H9 (cell line): ENCODE results near the gene HNF1B. TPM values are rescaled to one million over a fixed set of nuclear protein-coding genes. Genes with fewer than 3 reads are reported as not detected.

Experiments used
- DNase-seq: peaks from one replicate; pipeline ENCODE4 v3.0.0-alpha.2; 2017
- H2AFZ ChIP-seq: one replicate; pipeline ENCODE4 v1.6.1; 2013; ENCODE audit warnings: mild to moderate bottlenecking, low read length, control low read depth, moderate library complexity
- H2AK5ac ChIP-seq: 2 replicates; pipeline ENCODE4 v1.6.1; 2013; ENCODE audit warnings: low read length, control low read depth, mixed read lengths; ENCODE audit not compliant: insufficient read length
- H2BK120ac ChIP-seq: one replicate; pipeline ENCODE4 v1.6.1; 2013; ENCODE audit warnings: low read depth, mild to moderate bottlenecking, low read length, control low read depth, inconsistent platforms; ENCODE audit not compliant: poor library complexity, severe bottlenecking
- H2BK12ac ChIP-seq: 2 replicates; pipeline ENCODE4 v1.6.1; 2013; ENCODE audit warnings: low read length, control low read depth, mixed read lengths, low read depth; ENCODE audit not compliant: insufficient read length
- H2BK15ac ChIP-seq: 2 replicates; pipeline ENCODE4 v1.6.1; 2013; ENCODE audit warnings: low read depth, low read length, control low read depth
- H2BK20ac ChIP-seq: one replicate; pipeline ENCODE4 v1.6.1; 2013; ENCODE audit warnings: low read depth, mild to moderate bottlenecking, low read length, control low read depth, inconsistent platforms; ENCODE audit not compliant: poor library complexity, severe bottlenecking
- H2BK5ac ChIP-seq: 2 replicates; pipeline ENCODE4 v1.6.1; 2013; ENCODE audit warnings: low read length, control low read depth, mixed read lengths; ENCODE audit not compliant: insufficient read length
- H3K14ac ChIP-seq: 2 replicates; pipeline ENCODE4 v1.6.1; 2013; ENCODE audit warnings: low read length, control low read depth; ENCODE audit not compliant: insufficient read depth
- H3K18ac ChIP-seq: 2 replicates; pipeline ENCODE4 v1.6.1; 2013; ENCODE audit warnings: low read depth, mild to moderate bottlenecking, mixed read lengths, low read length, control low read depth; ENCODE audit not compliant: insufficient read length
- H3K23ac ChIP-seq: 2 replicates; pipeline ENCODE4 v1.6.1; 2013; ENCODE audit warnings: low read length, control low read depth, mixed read lengths, low read depth; ENCODE audit not compliant: insufficient read length
- H3K23me2 ChIP-seq: 2 replicates; pipeline ENCODE4 v1.6.1; 2013; ENCODE audit warnings: low read depth, mild to moderate bottlenecking, mixed read lengths, low read length, control low read depth; ENCODE audit not compliant: insufficient read length, poor library complexity, severe bottlenecking
- H3K27ac ChIP-seq: 2 replicates; pipeline ENCODE4 v1.5.1; 2013; ENCODE audit warnings: low read length, control low read depth, mixed read lengths, low read depth; ENCODE audit not compliant: insufficient read length
- H3K27me3 ChIP-seq: 2 replicates; pipeline ENCODE4 v1.6.1; 2013; ENCODE audit warnings: low read length, control low read depth, inconsistent platforms; ENCODE audit not compliant: insufficient read depth
- H3K4ac ChIP-seq: 2 replicates; pipeline ENCODE4 v1.6.1; 2013; ENCODE audit warnings: low read depth, mild to moderate bottlenecking, control low read depth, inconsistent platforms, low read length, moderate library complexity
- H3K4me1 ChIP-seq: 2 replicates; pipeline ENCODE4 v1.6.1; 2013; ENCODE audit warnings: low read length, control low read depth, inconsistent platforms; ENCODE audit not compliant: insufficient read depth
- H3K4me2 ChIP-seq: 2 replicates; pipeline ENCODE4 v1.6.1; 2013; ENCODE audit warnings: low read length, control low read depth, mixed read lengths; ENCODE audit not compliant: insufficient read length, insufficient read depth
- H3K56ac ChIP-seq: 2 replicates; pipeline ENCODE4 v1.6.1; 2013; ENCODE audit warnings: low read depth, mild to moderate bottlenecking, mixed read lengths, low read length, control low read depth; ENCODE audit not compliant: insufficient read length
- H3K79me1 ChIP-seq: 2 replicates; pipeline ENCODE4 v1.6.1; 2013; ENCODE audit warnings: low read depth, mild to moderate bottlenecking, moderate library complexity, low read length, control low read depth, inconsistent platforms; ENCODE audit not compliant: insufficient read depth, poor library complexity, severe bottlenecking
- H3K79me2 ChIP-seq: 2 replicates; pipeline ENCODE4 v1.6.1; 2013; ENCODE audit warnings: low read length, control low read depth, inconsistent platforms; ENCODE audit not compliant: insufficient read depth
- H3K9ac ChIP-seq: 2 replicates; pipeline ENCODE4 v1.6.1; 2013; ENCODE audit warnings: low read length, control low read depth, mixed read lengths; ENCODE audit not compliant: insufficient read length; ENCODE audit errors: extremely low read depth
- H3K9me3 ChIP-seq: one replicate; pipeline ENCODE4 v1.6.1; 2013; ENCODE audit warnings: low read depth, low read length, inconsistent platforms; ENCODE audit not compliant: control insufficient read depth
- H3T11ph ChIP-seq: one replicate; pipeline ENCODE4 v1.6.1; 2013; ENCODE audit warnings: mild to moderate bottlenecking, low read length, control low read depth, inconsistent platforms
- H4K20me1 ChIP-seq: one replicate; pipeline ENCODE4 v1.6.1; 2013; ENCODE audit not compliant: control insufficient read depth, insufficient read length, insufficient read depth
- H4K5ac ChIP-seq: 2 replicates; pipeline ENCODE4 v1.6.1; 2013; ENCODE audit warnings: low read depth, mild to moderate bottlenecking, mixed read lengths, low read length, control low read depth; ENCODE audit not compliant: insufficient read length
- H4K8ac ChIP-seq: replicated peaks from 2 replicates; pipeline ENCODE4 v1.6.1; 2013; ENCODE audit warnings: low read length, control low read depth, mixed read lengths, low read depth; ENCODE audit not compliant: insufficient read length
- H4K91ac ChIP-seq: 2 replicates; pipeline ENCODE4 v1.6.1; 2013; ENCODE audit warnings: low read depth, mild to moderate bottlenecking, moderate library complexity, mixed read lengths, low read length, control low read depth; ENCODE audit not compliant: insufficient read length
- H3K27ac Mint-ChIP-seq, 3 experiments: 2 replicates in 2 of 3; 3 replicates in 1 of 3; pipeline ENCODE4 v1.8.0; 2020 to 2021; ENCODE audit warnings: mixed read lengths in 3 of 3, mild to moderate bottlenecking in 1 of 3, moderate library complexity in 1 of 3
- H3K27me3 Mint-ChIP-seq: 2 replicates; pipeline ENCODE4 v1.8.0; 2021; ENCODE audit warnings: low read depth, mild to moderate bottlenecking, moderate library complexity, mixed read lengths
- H3K36me3 Mint-ChIP-seq, 3 experiments: 2 replicates in 2 of 3; 3 replicates in 1 of 3; pipeline ENCODE4 v1.8.0; 2020 to 2021; ENCODE audit warnings: low read depth in 3 of 3, mixed read lengths in 3 of 3; ENCODE audit not compliant: insufficient read depth in 1 of 3
- H3K4me1 Mint-ChIP-seq, 2 experiments: 2 replicates each; pipeline ENCODE4 v1.8.0; 2020; ENCODE audit warnings: mixed read lengths in 2 of 2
- H3K4me3 Mint-ChIP-seq, 2 experiments: 2 replicates in 1 of 2; 3 replicates in 1 of 2; pipeline ENCODE4 v1.8.0; 2020 to 2021; ENCODE audit warnings: mild to moderate bottlenecking in 2 of 2, mixed read lengths in 2 of 2, moderate library complexity in 1 of 2
- H3K9me3 Mint-ChIP-seq, 2 experiments: 2 replicates in 1 of 2; 3 replicates in 1 of 2; pipeline ENCODE4 v1.8.0; 2020; ENCODE audit warnings: mild to moderate bottlenecking in 2 of 2, mixed read lengths in 2 of 2, moderate library complexity in 1 of 2
- CTCF ChIP-seq: fragments of 200-600 bp; sonication (generic); conservative IDR thresholded peaks from 3 replicates; pipeline ENCODE4 v1.8.0; 2021; ENCODE audit warnings: antibody characterized with exemption, mild to moderate bottlenecking
- WGBS: extraction: QIAGEN DNeasy Blood & Tissue Kit; methylation state at CpG from one replicate; pipeline ENCODE4 v1.1.7; 2013; ENCODE audit warnings: missing lambda C conversion rate, low lambda C conversion rate, mixed read lengths; ENCODE audit not compliant: insufficient read length; ENCODE audit errors: extremely low coverage; 5-methylcytosine and 5-hydroxymethylcytosine counted together
- total RNA-seq: library from RNA; stranded (reverse); gene quantifications from 2 replicates; pipeline ENCODE4 v1.2.1, GENCODE V29; 2021

HNF1B gene
- total RNA-seq, 1 experiment from 2014 or later, result not detected

DNA sequence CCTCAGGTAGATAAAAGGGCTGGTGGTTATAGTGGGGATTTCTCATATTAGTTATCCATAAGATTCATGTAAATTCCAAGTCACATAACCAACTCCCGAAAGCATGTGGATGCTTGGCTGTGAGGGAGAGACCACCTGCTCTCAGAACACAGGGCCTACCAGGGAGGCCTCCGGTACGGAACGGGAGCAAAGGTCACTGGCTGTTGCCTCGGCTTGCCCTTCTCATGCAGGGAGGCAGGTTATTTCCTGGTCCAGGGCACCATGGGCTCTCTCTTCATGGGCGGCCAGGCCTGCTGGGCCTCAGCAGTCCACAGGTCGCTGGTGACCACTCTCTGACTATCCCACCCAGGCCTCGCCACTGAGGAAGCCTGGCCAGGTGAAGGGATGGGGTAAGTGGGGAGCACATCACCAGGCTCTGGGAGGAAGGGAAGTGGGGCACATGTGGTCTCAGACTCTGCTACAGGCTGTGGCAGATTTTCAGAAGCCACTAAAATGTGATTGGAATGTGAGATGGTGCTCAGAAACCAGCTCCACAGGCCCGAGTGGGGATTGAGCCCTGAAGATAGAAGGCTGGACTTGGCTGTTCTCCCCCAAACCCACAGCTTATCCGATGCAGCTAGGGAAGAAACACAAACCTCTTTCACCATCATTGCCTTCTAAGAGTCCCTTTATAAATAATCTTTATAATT, 45.4 kb downstream of the HNF1B start:
- no peaks in the 10 kb centered on the region for H3K4me1 ChIP-seq
- Mint-ChIP-seq H3K4me1 (peaks cover 0 to 2% of the 10 kb centered on the region in 2 experiments; a peak in 1 of 4 replicates), H3K4me3 (no peak overlapping the region), H3K9me3 (peaks cover 9 to 12% of the 10 kb centered on the region in 2 experiments), H3K27me3 (peaks cover 16% of the 10 kb centered on the region), H3K27ac (no peak overlapping the region; a peak in 1 of 7 replicates), H3K36me3 (peaks cover 3 to 4% (median 4%) of the 10 kb centered on the region in 3 experiments; a peak in 5 of 7 replicates)
- H2BK12ac ChIP-seq, result no peak overlapping the region
- H3K56ac ChIP-seq, result no peak overlapping the region
- no peaks in the 10 kb centered on the region for H3K79me1 ChIP-seq
- no peaks in the 10 kb centered on the region for H3K27me3 ChIP-seq
- H2BK5ac ChIP-seq, result no peak overlapping the region
- H3K18ac ChIP-seq, result peak overlapping the region; percentile 30
- no peak overlapping the region for H2BK120ac ChIP-seq
- no peaks in the 10 kb centered on the region for H3K23me2 ChIP-seq
- H3K9ac ChIP-seq, result no peak overlapping the region
- no peaks in the 10 kb centered on the region for H3K79me2 ChIP-seq
- DNase-seq, result no peak
- no peak overlapping the region for H2BK20ac ChIP-seq
- no peak overlapping the region for H3K4me2 ChIP-seq
- no peak overlapping the region for H2AK5ac ChIP-seq
- no peak overlapping the region for H3K23ac ChIP-seq
- H3K4ac ChIP-seq, result no peak overlapping the region
- H3T11ph ChIP-seq, result no peak overlapping the region
- no peak overlapping the region for H4K8ac ChIP-seq
- H4K5ac ChIP-seq, result no peak overlapping the region
- H4K91ac ChIP-seq, result no peak overlapping the region
- no peak overlapping the region for H2BK15ac ChIP-seq
- no peak overlapping the region for H3K27ac ChIP-seq
- WGBS, result no CpG with 5 or more reads among the region's 10 CpGs
- no peaks in the 10 kb centered on the region for H3K9me3 ChIP-seq
- no peak overlapping the region for H2AFZ ChIP-seq
- H4K20me1 ChIP-seq, result no peaks in the 10 kb centered on the region
- H3K14ac ChIP-seq, result no peak overlapping the region
- no peak for TF ChIP-seq CTCF
